ENCODE data around the gene SLC5A9. TPM values are rescaled to one million over a fixed set of nuclear protein-coding genes. Genes with fewer than 3 reads are reported as not detected.

SLC5A9 gene
- total and polyA plus RNA-seq, 10 of the 15 experiments (the other 5 are each of a cell fraction or from before 2014, with no cell fraction given), result 0.03 TPM; not detected in 9

DNA sequence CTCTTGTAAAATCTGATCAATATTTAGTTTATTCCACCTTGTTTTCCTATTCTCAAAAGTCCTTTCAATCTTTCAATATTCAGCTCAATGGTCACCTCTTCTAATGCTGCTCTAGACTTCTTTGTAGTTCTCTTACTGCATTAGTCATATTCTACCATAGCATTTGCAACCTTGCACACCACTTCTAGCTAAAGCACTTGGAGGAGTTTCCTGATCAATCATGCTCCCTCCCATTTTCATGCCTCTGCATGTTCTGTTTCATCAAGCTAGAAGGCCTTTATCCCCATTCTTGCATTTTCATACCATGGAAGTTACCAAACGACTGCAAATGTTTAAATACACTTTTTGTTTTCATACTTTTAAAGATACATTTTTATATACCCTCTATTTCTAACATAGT, 72.1 kb downstream of the SLC5A9 start:
- ATAC-seq (no peak), FAIRE-seq (no peak), DNase-seq (ENCODE audit: low read depth, low spot score) (no peak)
- TF ChIP-seq BACH1 (IDR thresholded peaks at IDR 0.05; ENCODE audit: borderline replicate concordance) (no peak), ATF7 (IDR thresholded peaks at IDR 0.05; ENCODE audit: low read depth) (no peak), BHLHE40 (IDR thresholded peaks at IDR 0.05; ENCODE audit: borderline replicate concordance in 1 of 2, low read depth in 2 of 2, low read length in 1 of 2) (no peak), MTA3 (IDR thresholded peaks at IDR 0.05; ENCODE audit: borderline replicate concordance, low read length) (no peak), SRF (IDR thresholded peaks at IDR 0.05; ENCODE audit: low read depth in 2 of 2, low read length in 2 of 2) (no peak)
- Histone ChIP-seq H3K4me3 (no peak overlapping the region), H3K4me2 (ENCODE audit: control insufficient read depth, insufficient read depth) (no peak overlapping the region), H3K9me3 (replicated peaks; ENCODE audit: control insufficient read depth, insufficient read depth, low read length) (no peaks in the 10 kb centered on the region), H3K4me1 (ENCODE audit: control insufficient read depth, insufficient read depth, low read length) (no peaks in the 10 kb centered on the region), H3K36me3 (ENCODE audit: control insufficient read depth in 2 of 2, insufficient read depth in 2 of 2, low read length in 1 of 2) (no peaks in the 10 kb centered on the region), H3K9ac (ENCODE audit: control insufficient read depth, insufficient read depth, low read length) (no peak overlapping the region), H4K20me1 (ENCODE audit: control insufficient read depth, insufficient read depth) (no peaks in the 10 kb centered on the region), H3K27ac (ENCODE audit: control insufficient read depth, insufficient read depth) (no peak overlapping the region), H3K27me3 (replicated peaks in 1 of 2; ENCODE audit: control insufficient read depth in 2 of 2, insufficient read depth in 2 of 2, low read length in 1 of 2) (no peaks in the 10 kb centered on the region), H2AFZ (ENCODE audit: control insufficient read depth, low read depth, low read length) (no peak overlapping the region), H3K79me2 (ENCODE audit: control insufficient read depth, insufficient read depth, low read length) (no peaks in the 10 kb centered on the region)
- ChIA-PET RAD21 (ENCODE audit: unreplicated experiment) (no interaction called here), CTCF (no interaction called here), POLR2A (no interaction called here), SMC1A (ENCODE audit: uncharacterized antibody, unreplicated experiment) (no interaction called here)
- 0% methylated on average over 1 of the region's 1 CpG for WGBS (ENCODE audit: insufficient coverage, insufficient replicate concordance, low lambda C conversion rate, missing lambda C conversion rate)
- in situ Hi-C loops (cut with MboI), result no loop called here
- BruUV-seq (replicated peaks), result no TSS peak
- intact Hi-C loops (cut with micrococcal nuclease; ENCODE audit: unreplicated experiment), result no loop called here

Other genes starting within 250 kb of the SLC5A9 start
- gene TRABD2B, start 225.3 kb upstream of the SLC5A9 start, total RNA-seq (2014; rRNA removed), result not detected in 2 replicates
- not detected in 2 replicates for gene TRABD2B, start 225.3 kb upstream of the SLC5A9 start, total RNA-seq (2014; rRNA removed; fragmentation: Illumina TruSeq; extraction: Trizol)
- gene TRABD2B, start 225.3 kb upstream of the SLC5A9 start, total RNA-seq (2021), result not detected in 2 replicates
- gene TRABD2B, start 225.3 kb upstream of the SLC5A9 start, polyA plus RNA-seq (2011; rRNA removed), result not detected in 2 replicates
- not detected in 2 replicates for gene TRABD2B, start 225.3 kb upstream of the SLC5A9 start, polyA plus RNA-seq (2014; fragmentation: Illumina TruSeq; extraction: Trizol)
- gene TRABD2B, start 225.3 kb upstream of the SLC5A9 start, polyA plus RNA-seq (2014; fragmentation: Nextera tagmentation; extraction: Ambion mirVana), result not detected
- not detected in 2 replicates for gene TRABD2B, start 225.3 kb upstream of the SLC5A9 start, polyA plus RNA-seq (2014; rRNA removed)
- not detected for gene TRABD2B, start 225.3 kb upstream of the SLC5A9 start, polyA plus RNA-seq (2016; fragmentation: Nextera tagmentation; extraction: Ambion mirVana)
- not detected in 2 replicates for gene SPATA6, start 249.5 kb downstream of the SLC5A9 start, total RNA-seq (2014; rRNA removed)
- not detected in 2 replicates for gene SPATA6, start 249.5 kb downstream of the SLC5A9 start, total RNA-seq (2014; rRNA removed; fragmentation: Illumina TruSeq; extraction: Trizol)
- 0.13 TPM in 1 of 2 replicates, not detected in the other for gene SPATA6, start 249.5 kb downstream of the SLC5A9 start, total RNA-seq (2021)
- gene SPATA6, start 249.5 kb downstream of the SLC5A9 start, polyA plus RNA-seq (2011; rRNA removed), result 0.14 and 0.29 TPM in 2 replicates
- gene SPATA6, start 249.5 kb downstream of the SLC5A9 start, polyA plus RNA-seq (2014; fragmentation: Illumina TruSeq; extraction: Trizol), result not detected in 2 replicates
- gene SPATA6, start 249.5 kb downstream of the SLC5A9 start, polyA plus RNA-seq (2014; fragmentation: Nextera tagmentation; extraction: Ambion mirVana), result not detected
- gene SPATA6, start 249.5 kb downstream of the SLC5A9 start, polyA plus RNA-seq (2014; rRNA removed), result 0.22 TPM in 1 of 2 replicates, not detected in the other
- gene SPATA6, start 249.5 kb downstream of the SLC5A9 start, polyA plus RNA-seq (2016; fragmentation: Nextera tagmentation; extraction: Ambion mirVana), result not detected